ENCODE measurements around the gene COL16A1.

COL16A1 gene

DNA sequence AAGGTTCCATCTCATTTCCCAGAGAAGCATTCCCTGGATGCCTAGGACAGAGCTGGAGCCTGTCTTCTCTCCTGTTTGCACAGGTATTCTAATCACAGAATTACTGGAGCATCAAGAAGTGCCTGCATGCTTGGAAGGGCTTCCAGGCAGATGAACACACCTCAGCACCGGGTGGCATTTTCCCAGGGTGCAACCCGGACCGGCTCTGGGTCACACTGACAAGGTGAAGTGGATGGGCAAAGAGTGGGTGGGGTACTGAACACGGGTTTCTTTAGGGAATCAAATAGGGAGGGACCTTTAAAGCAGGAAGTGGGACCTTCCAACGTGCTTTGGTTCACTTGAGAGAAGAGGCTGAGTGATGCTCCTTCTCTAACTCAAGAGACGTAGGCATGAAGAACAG is 52.1 kb downstream of the COL16A1 start:
- peak overlapping the region; percentile 24 for H3K27ac ChIP-seq
- TF ChIP-seq, protein P1, sequence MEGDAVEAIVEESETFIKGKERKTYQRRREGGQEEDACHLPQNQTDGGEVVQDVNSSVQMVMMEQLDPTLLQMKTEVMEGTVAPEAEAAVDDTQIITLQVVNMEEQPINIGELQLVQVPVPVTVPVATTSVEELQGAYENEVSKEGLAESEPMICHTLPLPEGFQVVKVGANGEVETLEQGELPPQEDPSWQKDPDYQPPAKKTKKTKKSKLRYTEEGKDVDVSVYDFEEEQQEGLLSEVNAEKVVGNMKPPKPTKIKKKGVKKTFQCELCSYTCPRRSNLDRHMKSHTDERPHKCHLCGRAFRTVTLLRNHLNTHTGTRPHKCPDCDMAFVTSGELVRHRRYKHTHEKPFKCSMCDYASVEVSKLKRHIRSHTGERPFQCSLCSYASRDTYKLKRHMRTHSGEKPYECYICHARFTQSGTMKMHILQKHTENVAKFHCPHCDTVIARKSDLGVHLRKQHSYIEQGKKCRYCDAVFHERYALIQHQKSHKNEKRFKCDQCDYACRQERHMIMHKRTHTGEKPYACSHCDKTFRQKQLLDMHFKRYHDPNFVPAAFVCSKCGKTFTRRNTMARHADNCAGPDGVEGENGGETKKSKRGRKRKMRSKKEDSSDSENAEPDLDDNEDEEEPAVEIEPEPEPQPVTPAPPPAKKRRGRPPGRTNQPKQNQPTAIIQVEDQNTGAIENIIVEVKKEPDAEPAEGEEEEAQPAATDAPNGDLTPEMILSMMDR (conservative IDR thresholded peaks at IDR 0.05): no peak

DNA sequence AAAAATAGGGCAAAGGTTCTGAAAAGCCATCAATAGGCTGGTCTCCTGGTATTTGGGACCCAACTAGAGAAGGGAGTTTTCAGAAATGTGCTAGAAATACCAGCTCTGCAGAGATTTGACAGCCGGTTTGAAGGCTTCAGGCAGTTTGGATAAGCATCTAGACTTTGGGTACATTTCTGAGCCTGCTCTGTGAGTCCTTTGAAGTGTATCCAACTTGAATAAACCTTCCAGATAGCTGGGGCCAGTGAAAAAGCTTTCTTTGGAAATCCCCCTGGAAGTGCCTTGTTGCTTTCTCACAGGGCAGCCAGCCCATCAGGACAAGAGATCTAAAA is 52.8 kb downstream of the COL16A1 start:
- TF ChIP-seq, protein P1 (conservative IDR thresholded peaks at IDR 0.05): no peak
- peak overlapping the region; percentile 24 for H3K27ac ChIP-seq

DNA sequence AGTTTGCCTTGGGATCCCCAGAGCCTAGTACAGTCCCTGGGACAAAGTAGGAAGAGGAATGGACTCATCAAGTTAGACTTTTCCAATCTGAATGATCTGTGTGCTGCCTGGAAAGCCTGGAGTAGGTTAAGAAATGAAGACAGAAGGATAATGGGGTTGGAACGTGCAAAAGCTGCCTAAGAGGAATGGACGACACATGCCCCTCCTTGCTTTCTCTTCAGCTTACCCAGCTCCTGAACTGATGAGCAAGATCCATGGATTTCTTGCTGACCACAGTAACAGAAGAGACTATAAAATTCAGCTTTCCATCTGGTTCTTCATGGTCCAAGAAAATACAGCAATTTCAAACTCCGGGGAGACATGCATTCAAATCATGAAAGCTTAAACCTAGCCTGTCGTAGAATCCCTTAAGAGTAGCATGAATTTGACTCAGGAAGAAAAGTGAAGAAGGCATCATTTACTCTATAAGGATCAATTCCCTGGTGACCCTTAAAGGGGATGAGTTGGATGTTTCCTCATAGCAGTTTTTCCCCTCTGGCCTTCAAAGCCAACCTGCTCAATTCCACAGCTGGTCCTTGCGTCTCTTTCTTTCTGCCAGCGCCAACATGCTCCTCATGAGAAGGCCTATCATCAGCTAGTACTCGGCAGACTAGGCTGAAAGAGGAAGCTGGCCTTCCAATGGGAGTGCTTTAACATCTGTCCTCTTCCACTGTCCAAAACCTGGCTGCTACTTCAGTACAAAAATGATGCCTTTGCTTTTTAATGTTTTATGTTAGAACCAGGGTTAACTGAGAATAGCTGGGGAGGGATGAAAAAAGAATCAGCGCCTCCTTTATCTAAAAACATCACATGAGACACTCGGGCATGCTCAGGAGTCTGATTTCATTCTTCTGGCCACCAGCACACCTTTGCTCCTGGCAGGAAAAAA is 53.4 kb downstream of the COL16A1 start:
- H3K27ac ChIP-seq: peak overlapping the region; percentile 24
- TF ChIP-seq, protein P1 (conservative IDR thresholded peaks at IDR 0.05): no peak

DNA sequence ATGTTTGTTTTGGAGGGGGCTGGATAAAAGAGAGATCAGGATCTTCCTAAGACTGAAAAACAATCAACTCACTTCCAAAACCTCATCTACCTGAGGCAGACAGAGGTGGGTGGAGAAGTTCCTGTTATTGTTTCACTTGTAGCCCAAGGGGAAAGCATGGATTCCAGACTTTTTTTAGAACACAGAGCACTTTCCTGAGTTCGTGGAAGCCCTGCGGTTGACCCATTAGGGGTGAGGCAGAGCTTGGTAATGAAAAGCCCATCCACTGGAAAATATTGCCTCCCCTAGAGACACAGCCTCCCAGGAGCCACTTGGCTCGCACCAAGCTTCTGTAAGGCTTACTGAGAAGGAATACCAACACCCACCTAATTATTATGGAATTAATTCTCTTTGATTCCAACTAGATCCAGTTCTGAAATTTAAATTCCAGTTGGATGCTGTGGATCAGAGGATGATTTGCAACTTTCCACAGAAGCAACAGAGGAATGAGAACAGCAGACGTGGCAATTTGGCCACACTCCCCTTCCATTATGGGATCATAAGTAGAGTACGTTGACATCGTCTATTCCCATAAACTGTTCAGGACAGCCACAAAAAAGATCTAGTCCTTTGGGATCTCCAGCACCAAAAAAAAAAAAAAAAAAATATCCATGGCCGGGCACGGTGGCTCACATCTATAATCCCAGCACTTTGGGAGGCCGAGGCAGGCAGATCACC is 55.0 kb downstream of the COL16A1 start:
- H3K27ac ChIP-seq: no peak overlapping the region
- TF ChIP-seq, protein P1 (conservative IDR thresholded peaks at IDR 0.05): no peak

DNA sequence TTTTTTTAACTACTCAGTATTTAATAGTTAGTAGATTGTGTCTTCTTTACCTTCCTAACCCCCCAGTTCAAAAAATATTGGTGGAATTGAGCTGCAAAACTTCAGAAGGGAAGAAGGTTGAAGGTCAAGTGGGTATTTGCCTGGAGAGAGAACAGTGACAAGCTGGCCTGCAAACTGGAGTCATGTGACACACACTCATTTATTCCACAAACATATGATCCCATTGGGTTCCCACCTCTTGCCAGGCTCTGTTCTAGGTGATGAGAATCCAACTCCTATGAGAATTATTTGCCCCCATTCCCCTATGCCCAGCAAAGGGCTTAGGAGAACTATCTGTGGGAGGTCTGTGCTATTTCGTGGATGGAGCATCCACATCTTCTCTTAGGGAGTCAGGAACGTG is 55.6 kb downstream of the COL16A1 start:
- no peak overlapping the region for H3K27ac ChIP-seq
- TF ChIP-seq, protein P1 (conservative IDR thresholded peaks at IDR 0.05): no peak

DNA sequence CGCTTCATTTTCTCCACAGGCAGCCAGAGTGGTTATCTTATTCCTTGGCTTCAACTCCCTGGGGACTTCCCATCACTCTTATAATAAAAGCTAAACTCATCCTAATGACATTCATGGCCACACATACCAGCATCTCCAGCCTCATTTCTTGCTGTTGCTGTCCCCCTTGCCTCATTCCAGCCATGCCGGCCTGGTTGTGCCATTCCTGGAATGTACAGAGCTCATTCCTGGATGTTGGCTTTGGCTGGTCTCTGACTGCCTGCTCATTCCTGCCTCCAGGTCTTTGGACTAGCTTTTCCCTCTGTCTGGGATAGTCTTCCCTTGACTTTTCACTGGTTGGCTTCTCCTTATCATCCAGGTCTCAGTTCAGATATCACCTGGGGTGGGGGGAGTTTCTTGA is 56.7 kb downstream of the COL16A1 start:
- TF ChIP-seq, protein P1 (conservative IDR thresholded peaks at IDR 0.05): no peak

DNA sequence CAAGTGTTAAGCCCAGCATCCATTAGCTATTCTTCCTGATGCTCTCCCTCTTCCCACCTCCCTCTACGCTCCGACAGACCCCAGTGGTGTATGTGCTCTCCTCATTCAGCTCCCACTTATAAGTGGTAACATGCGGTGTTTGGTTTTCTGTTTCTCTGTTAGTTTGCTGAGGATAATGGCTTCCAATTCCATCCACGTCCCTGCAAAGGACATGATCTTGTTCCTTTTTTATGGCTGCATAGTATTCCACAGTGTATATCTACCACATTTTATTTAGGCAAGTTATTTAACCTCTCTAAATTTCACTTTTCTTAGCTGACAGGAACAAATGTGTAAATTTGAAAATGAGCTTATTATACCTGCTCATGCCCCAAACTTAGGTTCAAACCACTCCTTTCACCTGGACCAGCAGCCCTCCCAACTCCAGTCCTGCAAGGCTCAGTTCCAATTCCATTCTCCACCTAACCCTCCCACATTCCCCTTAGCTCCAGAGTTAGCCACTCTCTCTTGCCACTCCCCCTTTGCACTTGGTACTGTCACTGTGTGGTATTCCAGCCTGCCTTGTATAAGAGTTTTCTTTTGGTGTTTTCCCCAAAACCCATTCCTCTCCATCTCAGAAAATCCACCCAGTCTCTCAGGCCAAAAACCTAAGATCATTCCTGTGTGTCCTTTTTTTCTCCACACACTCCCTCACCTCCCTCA is 57.4 kb downstream of the COL16A1 start:
- TF ChIP-seq, protein P1 (conservative IDR thresholded peaks at IDR 0.05): no peak
- no peak overlapping the region for H3K27ac ChIP-seq

More for the DNA sequence above, 56.7 kb downstream of the COL16A1 start:
- no peak overlapping the region for H3K27ac ChIP-seq
